Type B pancreatic cell (in vitro differentiated cells): ENCODE measurements around the gene C16orf89. TPM values are rescaled to one million over a fixed set of nuclear protein-coding genes. Genes with fewer than 3 reads are reported as not detected.

Experiments
- DNase-seq: peaks from one replicate; pipeline ENCODE4 v3.0.0; 2021; ENCODE audit warnings: mixed read lengths; ENCODE audit not compliant: unreplicated experiment; ENCODE audit errors: extremely low spot score
- H3K27ac Mint-ChIP-seq: 2 replicates; pipeline ENCODE4 v1.8.0; 2021; ENCODE audit warnings: mild to moderate bottlenecking, mixed read lengths
- H3K27me3 Mint-ChIP-seq: 2 replicates; pipeline ENCODE4 v1.8.0; 2021; ENCODE audit warnings: mixed read lengths
- H3K36me3 Mint-ChIP-seq: 2 replicates; pipeline ENCODE4 v1.8.0; 2021; ENCODE audit warnings: mixed read lengths
- H3K4me1 Mint-ChIP-seq: one replicate; pipeline ENCODE4 v1.8.0; 2021; ENCODE audit warnings: mixed read lengths; ENCODE audit not compliant: unreplicated experiment
- H3K4me3 Mint-ChIP-seq: 2 replicates; pipeline ENCODE4 v1.8.0; 2021; ENCODE audit warnings: mild to moderate bottlenecking, mixed read lengths
- H3K9me3 Mint-ChIP-seq: 2 replicates; pipeline ENCODE4 v1.8.0; 2021; ENCODE audit warnings: mixed read lengths
- total RNA-seq: library from RNA; stranded (reverse); gene quantifications from 2 replicates; pipeline ENCODE4 v1.2.1, GENCODE V29; 2021; ENCODE audit warnings: low replicate concordance
- TF ChIP-seq, protein P1 (sequence below): fragments of 200-600 bp; sonication (generic); conservative IDR thresholded peaks from 2 replicates; pipeline ENCODE4 v1.5.0; 2021; ENCODE audit warnings: antibody characterized with exemption, mild to moderate bottlenecking

The C16orf89 gene
- total RNA-seq, 1 donor from 2014 or later: 0.75 TPM

DNA sequence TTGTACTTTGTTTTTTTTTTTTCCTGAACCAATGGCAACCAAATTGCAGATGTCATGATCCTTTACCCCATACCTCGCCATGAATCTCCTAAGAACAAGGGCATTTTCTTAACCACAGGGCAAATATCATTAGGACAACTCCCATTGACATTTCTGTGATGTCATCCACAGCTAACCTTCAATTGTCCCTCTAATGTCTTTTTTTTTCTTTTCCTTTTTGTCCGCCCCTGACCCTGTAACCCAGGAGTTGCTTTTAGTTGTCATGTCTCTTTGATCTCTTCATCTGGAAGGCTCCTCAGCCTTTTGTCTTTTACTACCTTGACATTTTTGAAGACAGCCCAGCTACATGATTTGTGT lies 31.6 kb downstream of the C16orf89 start:
- no peak for DNase-seq
- H3K9me3 Mint-ChIP-seq: no peaks in the 10 kb centered on the region

DNA sequence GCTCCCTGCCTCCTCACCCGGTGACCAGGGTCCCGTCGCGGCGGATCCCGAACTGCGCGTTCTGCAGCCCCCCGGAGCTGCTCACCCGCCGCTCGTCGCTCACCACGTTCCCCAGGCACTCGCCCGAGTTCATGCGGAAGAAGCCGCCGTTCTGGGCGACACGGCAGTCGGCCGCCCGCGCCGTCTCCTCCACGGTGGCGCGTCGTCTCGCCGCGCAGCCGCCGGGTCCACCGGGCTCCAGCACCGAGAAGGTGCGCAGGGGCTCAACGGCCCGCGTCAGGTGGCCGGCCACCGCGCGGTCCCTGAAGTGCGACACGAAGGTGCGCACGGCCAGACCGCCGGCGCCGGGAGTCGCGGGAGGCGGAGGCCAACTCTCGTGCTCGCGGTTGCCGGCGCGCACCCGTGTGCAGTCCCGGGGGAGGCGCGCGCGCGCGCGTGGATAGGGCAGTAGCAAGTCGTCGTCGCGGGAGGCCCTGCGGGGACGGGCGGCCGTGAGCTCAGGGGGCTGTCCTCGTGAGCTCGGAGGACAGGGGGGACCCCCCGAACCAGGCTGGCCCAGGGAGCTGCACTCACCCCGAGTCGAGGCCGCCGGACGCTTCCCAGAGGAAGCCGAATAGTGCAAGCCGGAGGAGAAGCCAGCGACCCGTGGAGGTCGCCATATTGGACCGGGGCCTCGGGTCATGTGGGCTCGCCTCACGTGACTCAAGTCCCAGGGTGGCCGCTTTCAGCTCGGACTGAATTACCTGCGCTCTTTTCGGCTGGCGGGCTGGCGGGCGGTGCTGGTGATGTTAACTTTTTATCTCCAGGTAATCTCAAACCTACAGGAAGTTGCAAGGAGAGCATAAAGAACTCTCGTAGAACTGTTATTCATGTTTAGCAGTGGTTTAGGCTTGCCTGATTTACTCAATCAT lies 32.2 kb downstream of the C16orf89 start, which contains the start of gene NAGPA:
TSS of gene NAGPA (minus strand) at position 680 of the 911 bp plus-strand sequence. CDS start at position 659, 21 bp downstream.
- Mint-ChIP-seq H3K9me3 (no peaks in the 10 kb centered on the region), H3K36me3 (no peaks in the 10 kb centered on the region), H3K4me3 (peak within 1 kb of the TSS; percentile 94), H3K27me3 (peaks cover 9% of the 10 kb centered on the region), H3K27ac (peak within 1 kb of the TSS; percentile 93), H3K4me1 (peaks cover 12% of the 10 kb centered on the region)
- DNase-seq: peak; percentile 89
- TF ChIP-seq, protein P1, sequence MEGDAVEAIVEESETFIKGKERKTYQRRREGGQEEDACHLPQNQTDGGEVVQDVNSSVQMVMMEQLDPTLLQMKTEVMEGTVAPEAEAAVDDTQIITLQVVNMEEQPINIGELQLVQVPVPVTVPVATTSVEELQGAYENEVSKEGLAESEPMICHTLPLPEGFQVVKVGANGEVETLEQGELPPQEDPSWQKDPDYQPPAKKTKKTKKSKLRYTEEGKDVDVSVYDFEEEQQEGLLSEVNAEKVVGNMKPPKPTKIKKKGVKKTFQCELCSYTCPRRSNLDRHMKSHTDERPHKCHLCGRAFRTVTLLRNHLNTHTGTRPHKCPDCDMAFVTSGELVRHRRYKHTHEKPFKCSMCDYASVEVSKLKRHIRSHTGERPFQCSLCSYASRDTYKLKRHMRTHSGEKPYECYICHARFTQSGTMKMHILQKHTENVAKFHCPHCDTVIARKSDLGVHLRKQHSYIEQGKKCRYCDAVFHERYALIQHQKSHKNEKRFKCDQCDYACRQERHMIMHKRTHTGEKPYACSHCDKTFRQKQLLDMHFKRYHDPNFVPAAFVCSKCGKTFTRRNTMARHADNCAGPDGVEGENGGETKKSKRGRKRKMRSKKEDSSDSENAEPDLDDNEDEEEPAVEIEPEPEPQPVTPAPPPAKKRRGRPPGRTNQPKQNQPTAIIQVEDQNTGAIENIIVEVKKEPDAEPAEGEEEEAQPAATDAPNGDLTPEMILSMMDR: no peak

More for the DNA sequence above, 31.6 kb downstream of the C16orf89 start:
- peak overlapping the region; percentile 93 for H3K27ac Mint-ChIP-seq
- TF ChIP-seq, protein P1: no peak
- peaks cover 12% of the 10 kb centered on the region for H3K4me1 Mint-ChIP-seq
- no peaks in the 10 kb centered on the region for H3K36me3 Mint-ChIP-seq
- peak overlapping the region; percentile 94 for H3K4me3 Mint-ChIP-seq
- peaks cover 9% of the 10 kb centered on the region for H3K27me3 Mint-ChIP-seq

DNA sequence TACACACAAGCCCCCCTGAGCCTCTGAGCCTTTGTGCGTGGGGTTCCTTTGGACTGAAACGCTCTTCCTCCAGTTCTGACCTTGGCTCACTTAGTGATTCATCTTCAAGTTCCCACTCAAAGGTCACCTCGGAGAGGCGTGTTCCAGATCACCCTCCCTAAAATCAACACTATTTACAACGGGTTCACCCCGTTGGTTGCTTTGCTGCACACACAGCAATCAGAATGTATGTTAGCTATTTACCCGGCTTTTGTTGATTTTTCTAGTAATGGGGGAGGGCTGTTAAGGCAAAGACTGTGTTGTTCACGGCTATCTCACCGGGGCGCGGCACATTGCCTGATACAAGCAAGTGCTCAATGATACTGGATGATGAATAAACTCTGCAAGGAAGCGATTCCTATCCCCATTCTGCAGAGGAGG lies 33.0 kb downstream of the C16orf89 start:
- peak overlapping the region; percentile 86 for H3K4me3 Mint-ChIP-seq
- H3K27me3 Mint-ChIP-seq: peaks cover 9% of the 10 kb centered on the region
- peaks cover 12% of the 10 kb centered on the region for H3K4me1 Mint-ChIP-seq
- TF ChIP-seq, protein P1: no peak
- no peak for DNase-seq
- no peaks in the 10 kb centered on the region for H3K36me3 Mint-ChIP-seq
- H3K9me3 Mint-ChIP-seq: no peaks in the 10 kb centered on the region
- H3K27ac Mint-ChIP-seq: peak overlapping the region; percentile 83

DNA sequence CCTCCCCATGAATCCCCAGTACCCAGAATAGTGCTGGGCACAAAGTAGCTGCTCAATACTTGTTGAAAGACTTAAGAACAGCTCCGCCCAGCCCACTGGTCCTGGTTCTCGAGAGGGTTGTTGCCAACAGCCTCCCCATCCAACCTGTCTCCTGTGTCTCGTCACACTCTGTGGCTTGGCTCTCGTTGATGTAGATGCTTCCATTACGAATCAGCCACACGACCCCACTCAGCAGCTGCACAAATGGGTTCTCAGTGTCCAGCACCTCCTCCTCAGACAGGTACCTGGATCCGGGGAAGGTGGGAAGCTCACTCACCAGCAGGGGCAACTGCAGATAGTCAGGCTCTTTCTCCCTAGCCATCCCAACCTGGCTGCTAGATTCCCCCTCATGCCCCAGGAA lies 34.2 kb downstream of the C16orf89 start:
- Mint-ChIP-seq H3K36me3 (no peaks in the 10 kb centered on the region), H3K27me3 (peaks cover 6% of the 10 kb centered on the region), H3K4me1 (peaks cover 12% of the 10 kb centered on the region), H3K4me3 (peak overlapping the region; percentile 78), H3K9me3 (no peaks in the 10 kb centered on the region), H3K27ac (no peak overlapping the region)
- DNase-seq: no peak
- TF ChIP-seq, protein P1: no peak

DNA sequence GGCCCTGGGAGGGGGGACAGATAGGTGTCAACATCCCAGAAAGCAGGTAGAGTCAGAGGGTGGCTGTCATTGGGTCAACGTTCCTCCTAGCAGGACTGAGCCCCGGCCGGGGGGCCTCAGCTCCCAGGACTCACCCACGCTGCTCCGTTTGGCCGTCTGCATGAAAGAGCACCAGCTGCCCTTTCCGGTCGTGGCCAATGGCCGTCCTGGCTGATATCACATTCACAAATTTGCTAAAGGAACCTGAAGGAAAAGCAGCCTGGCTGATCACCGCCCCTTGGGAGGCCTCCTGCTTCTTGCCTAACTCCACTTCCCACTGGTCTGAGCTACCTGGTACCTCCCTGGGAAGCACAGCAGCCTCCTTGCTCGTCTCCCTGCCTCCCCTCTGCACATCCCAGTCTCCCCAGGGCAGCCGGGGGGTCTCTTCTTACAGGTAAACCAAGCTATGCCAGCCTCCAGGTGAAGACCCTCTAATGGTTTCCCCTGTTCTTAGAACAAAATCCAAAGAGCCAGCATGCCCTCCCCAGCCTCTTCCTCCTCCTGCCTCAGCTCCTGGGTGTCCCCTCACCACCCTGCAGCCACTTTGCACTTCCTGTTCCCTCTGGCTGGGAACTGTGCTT lies 35.4 kb downstream of the C16orf89 start:
- Mint-ChIP-seq H3K27ac (no peak overlapping the region), H3K4me3 (no peak overlapping the region), H3K4me1 (peaks cover 12% of the 10 kb centered on the region), H3K36me3 (no peaks in the 10 kb centered on the region), H3K9me3 (no peaks in the 10 kb centered on the region), H3K27me3 (peaks cover 5% of the 10 kb centered on the region)
- TF ChIP-seq, protein P1: no peak
- DNase-seq: no peak
